OCI-LY7 (cell line): ENCODE results near the gene SH3RF1. TPM values are rescaled to one million over a fixed set of nuclear protein-coding genes. Genes with fewer than 3 reads are reported as not detected.

Experiments
- BruUV-seq: library from RNA; stranded (reverse); fragments of 400-500 nt; replicated peaks from 2 replicates; lab custom pipeline; 2021; lab: Mats Ljungman, UMichigan
- CTCF ChIA-PET: fragments of 300-600 bp; sonication (Branson Sonifier 250); formaldehyde crosslinking; loops from one replicate; lab custom pipeline; 2022; ENCODE audit warnings: antibody characterized with exemption; ENCODE audit not compliant: unreplicated experiment; lab: Charles Lee
- POLR2A ChIA-PET: fragments of 300-600 bp; sonication (Branson Sonifier 250); formaldehyde crosslinking; loops from one replicate; lab custom pipeline; 2022; ENCODE audit warnings: antibody characterized with exemption; lab: Charles Lee
- DNase-seq: peaks from one replicate; pipeline ENCODE4 v3.0.0-alpha.2; 2015; ENCODE audit warnings: low spot score
- H2AFZ ChIP-seq: fragments of 200-600 bp; sonication (generic), shearing (Covaris generic); 2 replicates; pipeline ENCODE4 v1.6.1; 2014; ENCODE audit warnings: mild to moderate bottlenecking, antibody characterized with exemption, low read length, moderate library complexity
- H3K27ac ChIP-seq: fragments of 200-600 bp; sonication (generic); 2 replicates; pipeline ENCODE4 v1.5.1; 2014; ENCODE audit warnings: mixed run types, low read depth, mild to moderate bottlenecking, moderate library complexity, low read length, inconsistent platforms; ENCODE audit not compliant: poor library complexity, severe bottlenecking
- H3K36me3 ChIP-seq: fragments of 200-600 bp; sonication (generic); 2 replicates; pipeline ENCODE4 v1.6.1; 2014; ENCODE audit warnings: mild to moderate bottlenecking, antibody characterized with exemption, low read length, moderate library complexity, mixed read lengths; ENCODE audit not compliant: insufficient read depth
- H3K4me1 ChIP-seq: fragments of 200-600 bp; sonication (generic); 2 replicates; pipeline ENCODE4 v1.5.1; 2014; ENCODE audit warnings: mild to moderate bottlenecking, low read length; ENCODE audit not compliant: insufficient read depth, poor library complexity, severe bottlenecking
- H3K4me2 ChIP-seq: fragments of 200-600 bp; sonication (generic); 2 replicates; pipeline ENCODE4 v1.6.1; 2014; ENCODE audit warnings: mild to moderate bottlenecking, low read length
- H3K4me3 ChIP-seq: fragments of 200-600 bp; sonication (generic); 2 replicates; pipeline ENCODE4 v1.5.1; 2014; ENCODE audit warnings: mild to moderate bottlenecking, low read depth, low read length; ENCODE audit not compliant: poor library complexity, severe bottlenecking
- H3K79me2 ChIP-seq: fragments of 200-600 bp; sonication (generic); 2 replicates; pipeline ENCODE4 v1.6.1; 2016; ENCODE audit warnings: low read depth, mild to moderate bottlenecking, low read length, moderate library complexity, mixed read lengths; ENCODE audit not compliant: insufficient read depth
- H3K9me2 ChIP-seq: fragments of 200-600 bp; sonication (generic); 2 replicates; pipeline ENCODE4 v1.6.1; 2016; ENCODE audit warnings: mild to moderate bottlenecking, low read length, mixed read lengths; ENCODE audit not compliant: insufficient read depth
- H3K9me3 ChIP-seq: fragments of 200-600 bp; sonication (generic); 2 replicates; pipeline ENCODE4 v1.6.1; 2014; ENCODE audit warnings: mild to moderate bottlenecking, mixed run types, low read length, mixed read lengths
- H4K20me1 ChIP-seq: fragments of 200-600 bp; sonication (generic); 2 replicates; pipeline ENCODE4 v1.6.1; 2014; ENCODE audit warnings: mild to moderate bottlenecking, antibody characterized with exemption, low read length, moderate library complexity, mixed read lengths; ENCODE audit not compliant: insufficient read depth
- EZH2phosphoT487 ChIP-seq: fragments of 200-600 bp; sonication (generic); IDR thresholded peaks from 2 replicates; pipeline ENCODE4 v1.6.1; 2018; ENCODE audit warnings: low read depth, borderline replicate concordance, mild to moderate bottlenecking, mixed run types, antibody characterized with exemption, low read length, moderate library complexity, mixed read lengths
- intact Hi-C: fragments of 100-400 bp; cut with micrococcal nuclease; formaldehyde crosslinking; loops from one replicate; pipeline ENCODE4 v1.10.0; 2022; ENCODE audit not compliant: unreplicated experiment
- total RNA-seq, 2 experiments: library from RNA; depleted of rRNA in 1 of 2; stranded (reverse); fragments of >200 nt in 1 of 2; shearing (Covaris generic) in 1 of 2; gene quantifications; 2 replicates each; pipeline ENCODE4 v1.2.3, GENCODE V29; 2014 to 2022
- TF ChIP-seq, protein P1 (sequence below): fragments of 200-600 bp; sonication (generic); conservative IDR thresholded peaks from 2 replicates; pipeline ENCODE4 v1.5.1; 2014; ENCODE audit warnings: mild to moderate bottlenecking, antibody characterized with exemption, low read length, moderate library complexity, mixed read lengths

Gene SH3RF1
- total RNA-seq, 2 experiments from 2014 or later: not detected

DNA sequence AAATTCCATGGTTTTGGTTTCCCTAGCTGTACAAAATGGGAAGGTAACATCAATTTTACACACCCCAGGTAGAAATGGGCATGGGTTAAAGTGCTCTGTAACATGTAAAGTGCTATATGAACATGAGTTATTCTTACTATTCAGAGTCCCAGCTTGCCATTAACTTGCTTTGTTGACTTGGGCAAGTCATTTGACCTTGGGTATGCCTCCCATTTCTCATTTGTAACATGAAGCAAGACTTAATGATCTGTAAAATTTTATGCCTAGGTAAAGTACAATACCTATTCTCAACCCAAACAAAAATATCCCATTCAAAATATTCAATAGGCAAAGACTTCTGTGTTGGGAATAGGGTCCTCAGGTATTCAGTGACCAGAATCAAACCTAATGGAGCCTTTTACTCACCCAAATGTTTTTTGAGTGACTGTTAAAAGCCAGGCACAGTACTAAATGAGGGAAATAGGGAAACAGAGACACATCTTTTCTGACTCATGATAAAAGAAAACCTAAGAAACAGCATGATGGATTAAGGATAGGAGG is 126.6 kb downstream of the SH3RF1 start:
- ChIA-PET CTCF (no interaction called here), POLR2A (no interaction called here)
- H3K4me3 ChIP-seq: no peak overlapping the region
- H3K9me3 ChIP-seq: no peaks in the 10 kb centered on the region
- no peak overlapping the region for H2AFZ ChIP-seq
- no peak for DNase-seq
- intact Hi-C loops: no loop called here
- H4K20me1 ChIP-seq: no peaks in the 10 kb centered on the region
- no peak overlapping the region for H3K27ac ChIP-seq
- H3K4me2 ChIP-seq: no peak overlapping the region
- H3K36me3 ChIP-seq: no peaks in the 10 kb centered on the region
- TF ChIP-seq, protein P1, sequence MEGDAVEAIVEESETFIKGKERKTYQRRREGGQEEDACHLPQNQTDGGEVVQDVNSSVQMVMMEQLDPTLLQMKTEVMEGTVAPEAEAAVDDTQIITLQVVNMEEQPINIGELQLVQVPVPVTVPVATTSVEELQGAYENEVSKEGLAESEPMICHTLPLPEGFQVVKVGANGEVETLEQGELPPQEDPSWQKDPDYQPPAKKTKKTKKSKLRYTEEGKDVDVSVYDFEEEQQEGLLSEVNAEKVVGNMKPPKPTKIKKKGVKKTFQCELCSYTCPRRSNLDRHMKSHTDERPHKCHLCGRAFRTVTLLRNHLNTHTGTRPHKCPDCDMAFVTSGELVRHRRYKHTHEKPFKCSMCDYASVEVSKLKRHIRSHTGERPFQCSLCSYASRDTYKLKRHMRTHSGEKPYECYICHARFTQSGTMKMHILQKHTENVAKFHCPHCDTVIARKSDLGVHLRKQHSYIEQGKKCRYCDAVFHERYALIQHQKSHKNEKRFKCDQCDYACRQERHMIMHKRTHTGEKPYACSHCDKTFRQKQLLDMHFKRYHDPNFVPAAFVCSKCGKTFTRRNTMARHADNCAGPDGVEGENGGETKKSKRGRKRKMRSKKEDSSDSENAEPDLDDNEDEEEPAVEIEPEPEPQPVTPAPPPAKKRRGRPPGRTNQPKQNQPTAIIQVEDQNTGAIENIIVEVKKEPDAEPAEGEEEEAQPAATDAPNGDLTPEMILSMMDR: no peak
- no peak for TF ChIP-seq EZH2phosphoT487
- no peaks in the 10 kb centered on the region for H3K9me2 ChIP-seq
- H3K79me2 ChIP-seq: no peaks in the 10 kb centered on the region
- no peaks in the 10 kb centered on the region for H3K4me1 ChIP-seq
- no TSS peak for BruUV-seq

DNA sequence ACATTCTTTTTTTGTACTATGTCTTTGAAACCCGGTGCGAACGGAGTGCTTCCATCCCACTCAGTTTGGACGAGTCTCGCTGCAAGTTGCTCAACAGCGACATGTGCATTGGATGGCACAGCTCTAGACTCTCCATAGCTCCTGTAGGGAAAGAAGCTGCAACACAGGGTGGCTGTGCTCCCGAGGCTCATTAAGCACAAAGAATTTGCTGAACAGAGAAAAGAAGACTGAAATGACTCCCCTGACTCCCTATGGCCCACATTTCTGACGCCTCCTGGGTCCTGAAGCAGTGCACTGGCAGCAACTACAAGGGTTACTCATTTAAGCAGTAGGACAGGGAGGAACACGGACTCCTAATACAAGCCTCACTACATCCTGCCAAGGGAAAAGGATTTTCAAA is 127.4 kb downstream of the SH3RF1 start:
- Histone ChIP-seq H4K20me1 (no peaks in the 10 kb centered on the region), H3K36me3 (no peaks in the 10 kb centered on the region), H2AFZ (no peak overlapping the region), H3K27ac (no peak overlapping the region), H3K79me2 (no peaks in the 10 kb centered on the region), H3K9me2 (no peaks in the 10 kb centered on the region), H3K9me3 (no peaks in the 10 kb centered on the region), H3K4me3 (no peak overlapping the region), H3K4me1 (no peaks in the 10 kb centered on the region), H3K4me2 (no peak overlapping the region)
- ChIA-PET CTCF (no interaction called here), POLR2A (interaction anchor here (0.6 kb wide), 1 partner anchor 506 kb away, joined by 3 read pairs; no protein-coding TSS in a partner anchor)
- intact Hi-C loops: no loop called here
- BruUV-seq: no TSS peak
- DNase-seq: no peak
- TF ChIP-seq, protein P1: no peak

- no peaks in the 10 kb centered on the region for H3K79me2 ChIP-seq
- H2AFZ ChIP-seq: no peak overlapping the region
- H3K4me3 ChIP-seq: no peak overlapping the region
- no TSS peak for BruUV-seq
- H3K4me2 ChIP-seq: no peak overlapping the region
- TF ChIP-seq, protein P1: no peak
- TF ChIP-seq EZH2phosphoT487: no peak
- H3K4me1 ChIP-seq: no peaks in the 10 kb centered on the region
- intact Hi-C loops: no loop called here
- ChIA-PET CTCF (no interaction called here), POLR2A (interaction anchor here (0.6 kb wide), 1 partner anchor 506 kb away, joined by 3 read pairs; no protein-coding TSS in a partner anchor)
- DNase-seq: no peak
- H3K9me3 ChIP-seq: no peaks in the 10 kb centered on the region
- H4K20me1 ChIP-seq: no peaks in the 10 kb centered on the region
- H3K36me3 ChIP-seq: no peaks in the 10 kb centered on the region
- H3K9me2 ChIP-seq: no peaks in the 10 kb centered on the region
- no peak overlapping the region for H3K27ac ChIP-seq
These were observed 127.8 kb downstream of the SH3RF1 start for GRCh38 chr4:169142906-169143305.
